ENCODE data around the gene EID2B.

DNA sequence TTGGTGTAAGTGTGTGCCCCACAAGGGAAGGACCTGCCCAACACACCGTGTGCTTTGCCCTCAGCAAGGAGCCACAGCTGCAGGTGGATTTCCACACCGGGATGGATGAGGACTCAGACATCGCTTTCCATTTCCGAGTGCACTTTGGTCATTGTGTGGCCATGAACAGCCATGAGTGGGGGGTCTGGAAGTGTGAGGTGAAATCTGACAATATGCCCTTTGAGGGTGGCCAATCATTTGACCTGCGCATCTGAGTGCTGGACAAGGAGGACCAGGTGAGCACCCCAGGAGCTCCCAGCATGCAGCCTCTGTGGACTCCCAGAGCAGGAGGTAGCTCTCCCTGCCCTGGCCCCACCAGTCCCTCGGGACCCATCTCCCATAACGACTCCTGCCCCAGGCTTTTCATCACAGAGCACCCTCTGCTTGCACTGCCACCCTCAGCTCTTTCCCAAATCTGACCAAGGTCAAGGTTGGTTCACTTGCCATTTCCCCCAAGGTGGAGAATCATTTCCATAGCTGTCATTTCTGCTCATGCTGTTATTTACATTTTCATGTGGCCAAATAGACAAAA lies 20.5 kb upstream of the EID2B start:
- TF ChIP-seq CTCF (IDR thresholded peaks at IDR 0.05; ENCODE audit: low read length) (no peak), EZH2 (IDR thresholded peaks at IDR 0.05; ENCODE audit: borderline replicate concordance, low read length) (no peak)
